Peyer's patch (tissue), 4 donors: ENCODE data around the gene CRIM1.

Experiments used
- POLR2A ChIP-seq, 2 donors: fragments of 450-650 bp; IDR thresholded peaks; one replicate each; pipeline ENCODE4 v1.5.1; 2017; ENCODE audit warnings: antibody characterized with exemption in 2 of 2, mild to moderate bottlenecking in 2 of 2, moderate library complexity in 2 of 2
- TF ChIP-seq, protein P1 (sequence below), 6 experiments: fragments of 450-650 bp in 4 of 6; fragments of 200-600 bp in 2 of 6; sonication (generic) in 1 of 6; IDR thresholded peaks; one replicate each; pipeline ENCODE4 v1.5.1; 2017 to 2019; ENCODE audit warnings: antibody characterized with exemption in 6 of 6, mild to moderate bottlenecking in 3 of 6, moderate library complexity in 1 of 6

DNA sequence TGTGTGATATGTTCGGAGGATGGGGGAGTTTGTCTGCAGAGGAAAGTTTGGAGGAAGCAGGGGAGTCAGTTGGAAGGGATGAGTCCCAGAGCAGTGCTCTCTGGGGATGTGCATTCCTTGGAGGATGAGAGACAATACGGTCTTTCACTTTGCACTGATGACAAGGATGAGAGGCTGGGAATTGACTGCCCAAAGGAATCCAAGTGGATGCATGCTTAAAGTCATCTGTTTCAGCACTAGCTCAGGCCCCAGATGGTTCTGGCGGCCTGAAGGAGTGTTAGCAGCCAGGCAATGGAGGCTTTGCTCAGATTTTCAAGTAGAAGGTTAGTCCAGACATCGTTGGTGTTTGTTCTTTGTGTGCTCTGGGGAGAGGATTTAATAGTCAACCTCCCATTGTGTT, 100.2 kb downstream of the CRIM1 start:
- TF ChIP-seq, protein P1, sequence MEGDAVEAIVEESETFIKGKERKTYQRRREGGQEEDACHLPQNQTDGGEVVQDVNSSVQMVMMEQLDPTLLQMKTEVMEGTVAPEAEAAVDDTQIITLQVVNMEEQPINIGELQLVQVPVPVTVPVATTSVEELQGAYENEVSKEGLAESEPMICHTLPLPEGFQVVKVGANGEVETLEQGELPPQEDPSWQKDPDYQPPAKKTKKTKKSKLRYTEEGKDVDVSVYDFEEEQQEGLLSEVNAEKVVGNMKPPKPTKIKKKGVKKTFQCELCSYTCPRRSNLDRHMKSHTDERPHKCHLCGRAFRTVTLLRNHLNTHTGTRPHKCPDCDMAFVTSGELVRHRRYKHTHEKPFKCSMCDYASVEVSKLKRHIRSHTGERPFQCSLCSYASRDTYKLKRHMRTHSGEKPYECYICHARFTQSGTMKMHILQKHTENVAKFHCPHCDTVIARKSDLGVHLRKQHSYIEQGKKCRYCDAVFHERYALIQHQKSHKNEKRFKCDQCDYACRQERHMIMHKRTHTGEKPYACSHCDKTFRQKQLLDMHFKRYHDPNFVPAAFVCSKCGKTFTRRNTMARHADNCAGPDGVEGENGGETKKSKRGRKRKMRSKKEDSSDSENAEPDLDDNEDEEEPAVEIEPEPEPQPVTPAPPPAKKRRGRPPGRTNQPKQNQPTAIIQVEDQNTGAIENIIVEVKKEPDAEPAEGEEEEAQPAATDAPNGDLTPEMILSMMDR (IDR thresholded peaks at IDR 0.05), result no peak
- no peak for TF ChIP-seq POLR2A (IDR thresholded peaks at IDR 0.05)
